IMR-90 (cell line): ENCODE results near the gene IL22. TPM values are rescaled to one million over a fixed set of nuclear protein-coding genes. Genes with fewer than 3 reads are reported as not detected.

Source experiments
- ATAC-seq: fragments of 200-7000 bp; cut with Tn5 transposase; 2 replicates; pipeline ENCODE4 v1.9.1; 2020; ENCODE audit warnings: low read depth, mild to moderate bottlenecking, moderate library complexity
- BruUV-seq: library from RNA; stranded (reverse); fragments of 400-500 nt; replicated peaks from 2 replicates; lab custom pipeline; 2021; lab: Mats Ljungman, UMichigan
- CTCF ChIA-PET: fragments of 300-600 bp; formaldehyde crosslinking; extraction: SDS; loops from one replicate; lab custom pipeline; 2021; ENCODE audit warnings: antibody characterized with exemption; lab: Yijun Ruan, JAX
- POLR2A ChIA-PET: fragments of 300-600 bp; sonication (Branson Sonifier 250); formaldehyde crosslinking; loops from one replicate; lab custom pipeline; 2022; ENCODE audit warnings: antibody characterized with exemption; ENCODE audit not compliant: unreplicated experiment; lab: Charles Lee
- DNase-seq: peaks from one replicate; pipeline ENCODE4 v3.0.0; 2013
- H2AFZ ChIP-seq: replicated peaks from 2 replicates; pipeline ENCODE3; 2013; ENCODE audit warnings: low read length, mild to moderate bottlenecking; ENCODE audit not compliant: poor library complexity
- H2AK5ac ChIP-seq: 2 replicates; pipeline ENCODE4 v1.6.1; 2013; ENCODE audit warnings: low read depth, low read length, inconsistent platforms
- H2AK9ac ChIP-seq: replicated peaks from 2 replicates; pipeline ENCODE3; 2013; ENCODE audit warnings: mild to moderate bottlenecking, low read depth, low read length, moderate library complexity; ENCODE audit not compliant: poor library complexity
- H2BK120ac ChIP-seq: 2 replicates; pipeline ENCODE4 v1.6.1; 2013; ENCODE audit warnings: low read depth, low read length, inconsistent platforms
- H2BK15ac ChIP-seq: 3 replicates; pipeline ENCODE4 v1.6.1; 2013; ENCODE audit warnings: low read depth, low read length, inconsistent platforms
- H2BK20ac ChIP-seq: 2 replicates; pipeline ENCODE4 v1.6.1; 2013; ENCODE audit warnings: low read depth, mild to moderate bottlenecking, inconsistent platforms, low read length, moderate library complexity
- H2BK5ac ChIP-seq: 2 replicates; pipeline ENCODE4 v1.6.1; 2013; ENCODE audit warnings: mild to moderate bottlenecking, low read depth, low read length, inconsistent platforms; ENCODE audit not compliant: poor library complexity, severe bottlenecking
- H3K14ac ChIP-seq: replicated peaks from 2 replicates; pipeline ENCODE4 v1.6.1; 2013; ENCODE audit warnings: low read depth, low read length, inconsistent platforms
- H3K18ac ChIP-seq: 2 replicates; pipeline ENCODE4 v1.6.1; 2013; ENCODE audit warnings: low read depth, low read length, control low read depth
- H3K23ac ChIP-seq: 2 replicates; pipeline ENCODE4 v1.6.1; 2013; ENCODE audit warnings: low read depth, low read length, inconsistent platforms
- H3K27ac ChIP-seq: 2 replicates; pipeline ENCODE4 v1.5.1; 2013; ENCODE audit warnings: mild to moderate bottlenecking, control low read depth, low read length; ENCODE audit not compliant: insufficient read depth
- H3K27me3 ChIP-seq: 2 replicates; pipeline ENCODE4 v1.6.1; 2013; ENCODE audit warnings: low read length; ENCODE audit not compliant: control insufficient read depth, insufficient read depth
- H3K36me3 ChIP-seq: 2 replicates; pipeline ENCODE4 v1.6.1; 2013; ENCODE audit warnings: low read length, mixed read lengths; ENCODE audit not compliant: control insufficient read depth, insufficient read depth
- H3K4ac ChIP-seq: 2 replicates; pipeline ENCODE4 v1.6.1; 2013; ENCODE audit warnings: low read depth, low read length, inconsistent platforms
- H3K4me1 ChIP-seq: 2 replicates; pipeline ENCODE4 v1.6.1; 2013; ENCODE audit warnings: low read length, mixed read lengths; ENCODE audit not compliant: control insufficient read depth, insufficient read depth
- H3K4me2 ChIP-seq: 2 replicates; pipeline ENCODE4 v1.6.1; 2013; ENCODE audit warnings: low read depth, mild to moderate bottlenecking, control low read depth, low read length, moderate library complexity
- H3K4me3 ChIP-seq: 2 replicates; pipeline ENCODE4 v1.5.1; 2013; ENCODE audit warnings: low read depth, mild to moderate bottlenecking, control low read depth, low read length, moderate library complexity; ENCODE audit not compliant: insufficient read depth
- H3K56ac ChIP-seq: 2 replicates; pipeline ENCODE4 v1.6.1; 2013; ENCODE audit warnings: low read length, inconsistent platforms; ENCODE audit not compliant: insufficient read depth; ENCODE audit errors: extremely low read depth
- H3K79me1 ChIP-seq, 2 experiments: 2 replicates each; pipeline ENCODE4 v1.6.1; 2013; ENCODE audit warnings: low read length in 2 of 2, inconsistent platforms in 1 of 2, low read depth in 1 of 2
- H3K9ac ChIP-seq: 2 replicates; pipeline ENCODE4 v1.6.1; 2013; ENCODE audit warnings: low read depth, low read length, control low read depth
- H3K9me1 ChIP-seq: 2 replicates; pipeline ENCODE4 v1.6.1; 2013; ENCODE audit warnings: low read length, inconsistent platforms; ENCODE audit not compliant: insufficient read depth
- H3K9me3 ChIP-seq: 2 replicates; pipeline ENCODE4 v1.6.1; 2013; ENCODE audit warnings: low read length; ENCODE audit not compliant: control insufficient read depth, insufficient read depth
- H4K20me1 ChIP-seq: 2 replicates; pipeline ENCODE4 v1.6.1; 2013; ENCODE audit warnings: low read length, inconsistent platforms; ENCODE audit not compliant: insufficient read depth
- H4K5ac ChIP-seq: 2 replicates; pipeline ENCODE4 v1.6.1; 2013; ENCODE audit warnings: mild to moderate bottlenecking, low read depth, low read length, control low read depth
- H4K8ac ChIP-seq, 2 experiments: 2 replicates each; pipeline ENCODE4 v1.6.1; 2013; ENCODE audit warnings: low read depth in 2 of 2, low read length in 2 of 2, control low read depth in 1 of 2, inconsistent platforms in 1 of 2
- H4K91ac ChIP-seq: 2 replicates; pipeline ENCODE4 v1.6.1; 2013; ENCODE audit warnings: low read depth, low read length, inconsistent platforms; ENCODE audit not compliant: insufficient read depth
- WGBS, 2 experiments: methylation state at CpG; one replicate each; pipeline versions ENCODE4 v1.1.5 to v1.1.7; 2013; ENCODE audit warnings: missing lambda C conversion rate in 2 of 2; ENCODE audit not compliant: insufficient read length in 1 of 2; ENCODE audit errors: extremely low coverage in 2 of 2; 5-methylcytosine and 5-hydroxymethylcytosine counted together
- dilution Hi-C: fragments of 300-500 bp; cut with HindIII; formaldehyde crosslinking; loops from one replicate; pipeline ENCODE4 v1.14.3; 2018; ENCODE audit warnings: low sequenced_read_pairs; ENCODE audit not compliant: unreplicated experiment
- in situ Hi-C: fragments of 300-500 bp; cut with MboI; formaldehyde crosslinking; loops from 3 replicates; pipeline ENCODE4 v1.14.3; 2019; ENCODE audit warnings: low sequenced_read_pairs, inconsistent platforms, mixed read lengths
- intact Hi-C: fragments of 100-400 bp; cut with micrococcal nuclease; formaldehyde crosslinking; loops from 2 replicates; pipeline ENCODE4 v1.10.0; 2022
- polyA plus RNA-seq, 3 experiments: library from polyadenylated mRNA; depleted of rRNA; stranded (reverse); fragments of >200 nt; gene quantifications; 2 replicates each; pipeline ENCODE4 v1.2.3, GENCODE V29; 2012; ENCODE audit warnings: low replicate concordance in 1 of 3
- total RNA-seq: library from RNA; depleted of rRNA; stranded (reverse); fragments of >200 nt; gene quantifications from 2 replicates; pipeline ENCODE4 v1.2.3, GENCODE V29; 2012
- TF ChIP-seq, protein P1 (sequence below): fragments of 150-350 bp; IDR thresholded peaks from 2 replicates; pipeline ENCODE4 v1.6.1; 2017; ENCODE audit warnings: mild to moderate bottlenecking, antibody characterized with exemption, low read length, low read depth

Gene IL22
- total and polyA plus RNA-seq, 2 of the 4 experiments (the other 2 are of a cell fraction) = not detected

GRCh38 chr12:68259318-68259940 is 6.0 kb upstream of the IL22 start:
- ATAC-seq (peak; percentile 91), DNase-seq (peak; percentile 92)
- no CpG with 5 or more reads among the region's 3 CpGs for WGBS, 2 experiments

More at GRCh38 chr12:68259318-68259940, 6.0 kb upstream of the IL22 start:
- Histone ChIP-seq H2BK20ac (no peak overlapping the region), H3K23ac (no peak overlapping the region), H2AK9ac (no peak overlapping the region), H2AFZ (no peak overlapping the region), H4K20me1 (no peaks in the 10 kb centered on the region), H4K91ac (no peak overlapping the region), H3K4me3 (no peak overlapping the region), H2BK120ac (peak overlapping the region; percentile 47; the same call in 1 of the 2 replicates), H2AK5ac (no peak overlapping the region; the same call in 1 of the 2 replicates), H3K56ac (no peak overlapping the region), H3K79me1 (no peaks in the 10 kb centered on the region), H2BK5ac (peak overlapping the region; percentile 84), H3K4ac (no peak overlapping the region), H3K27ac (0 out of 2 replicates have a peak overlapping the region, but pooled peaks have one; percentile 35), H2BK15ac (no peak overlapping the region), H3K9me1 (no peaks in the 10 kb centered on the region), H3K27me3 (no peaks in the 10 kb centered on the region), H3K4me2 (peak overlapping the region; percentile 82), H4K5ac (no peak overlapping the region), H3K4me1 (peaks cover 2% of the 10 kb centered on the region; the same call in 1 of the 2 replicates), H4K8ac (peak overlapping the region in 1 of 2 experiments; percentile 83; a peak in 2 of 4 replicates), H3K18ac (peak overlapping the region; percentile 82; the same call in 1 of the 2 replicates), H3K36me3 (no peaks in the 10 kb centered on the region), H3K14ac (no peak overlapping the region; the same call in 1 of the 2 replicates), H3K9me3 (no peaks in the 10 kb centered on the region), H3K9ac (no peak overlapping the region)
- intact Hi-C loops (no loop called here), in situ Hi-C loops (no loop called here), dilution Hi-C loops (no loop called here)
- TF ChIP-seq, protein P1, sequence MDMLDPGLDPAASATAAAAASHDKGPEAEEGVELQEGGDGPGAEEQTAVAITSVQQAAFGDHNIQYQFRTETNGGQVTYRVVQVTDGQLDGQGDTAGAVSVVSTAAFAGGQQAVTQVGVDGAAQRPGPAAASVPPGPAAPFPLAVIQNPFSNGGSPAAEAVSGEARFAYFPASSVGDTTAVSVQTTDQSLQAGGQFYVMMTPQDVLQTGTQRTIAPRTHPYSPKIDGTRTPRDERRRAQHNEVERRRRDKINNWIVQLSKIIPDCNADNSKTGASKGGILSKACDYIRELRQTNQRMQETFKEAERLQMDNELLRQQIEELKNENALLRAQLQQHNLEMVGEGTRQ = no peak
- no TSS peak for BruUV-seq
- CTCF ChIA-PET = interaction anchor here (0.6 kb wide), 1 partner anchor 9 kb away, joined by 3 read pairs; no protein-coding TSS in a partner anchor
- POLR2A ChIA-PET = no interaction called here
